Lower lobe of right lung (tissue), 2 donors: ENCODE data around the gene GDF7. TPM values are rescaled to one million over a fixed set of nuclear protein-coding genes. Genes with fewer than 3 reads are reported as not detected.
A peak's percentile ranks its signal among the peaks of the same experiment; 100 is the strongest.

Experiments used
- ATAC-seq, 2 donors: fragments of 200-7000 bp; cut with Tn5 transposase; one replicate each; pipeline ENCODE4 v1.9.1; 2020 to 2022; ENCODE audit warnings: mild to moderate bottlenecking in 2 of 2, moderate library complexity in 2 of 2
- DNase-seq: peaks from one replicate; pipeline ENCODE4 v3.0.0-alpha.2; 2020
- H3K27ac ChIP-seq: fragments of 200-600 bp; one replicate; pipeline ENCODE4 v1.8.0; 2022
- H3K27me3 ChIP-seq: fragments of 200-600 bp; one replicate; pipeline ENCODE4 v1.8.0; 2022; ENCODE audit warnings: low read depth
- H3K36me3 ChIP-seq: fragments of 200-600 bp; one replicate; pipeline ENCODE4 v1.8.0; 2022; ENCODE audit warnings: mild to moderate bottlenecking
- H3K4me1 ChIP-seq: fragments of 200-600 bp; one replicate; pipeline ENCODE4 v1.8.0; 2022
- H3K4me3 ChIP-seq: fragments of 200-600 bp; one replicate; pipeline ENCODE4 v1.8.0; 2022; ENCODE audit warnings: mild to moderate bottlenecking
- H3K9me3 ChIP-seq: fragments of 200-600 bp; one replicate; pipeline ENCODE4 v1.8.0; 2022
- intact Hi-C: fragments of 100-400 bp; cut with DNase I; formaldehyde crosslinking; loops from one replicate; pipeline ENCODE4 v1.11.0; 2022
- total RNA-seq: library from RNA; stranded (reverse); fragmentation: NEBNext Ultra II Directional; extraction: Animal tissue kit (Norgen Biotek cat#: 25700); gene quantifications from one replicate; pipeline ENCODE4 v1.2.1, GENCODE V29; 2021
- TF ChIP-seq, protein P1 (sequence below): fragments of 200-600 bp; IDR thresholded peaks from one replicate; pipeline ENCODE4 v1.8.0; 2022; ENCODE audit warnings: antibody characterized with exemption, mild to moderate bottlenecking
- donor health status: DM: no; HTN: yes; CAD: no; lungs with severe emphysema.

Gene GDF7
- total RNA-seq, 1 donor from 2014 or later = 0.62 TPM

DNA sequence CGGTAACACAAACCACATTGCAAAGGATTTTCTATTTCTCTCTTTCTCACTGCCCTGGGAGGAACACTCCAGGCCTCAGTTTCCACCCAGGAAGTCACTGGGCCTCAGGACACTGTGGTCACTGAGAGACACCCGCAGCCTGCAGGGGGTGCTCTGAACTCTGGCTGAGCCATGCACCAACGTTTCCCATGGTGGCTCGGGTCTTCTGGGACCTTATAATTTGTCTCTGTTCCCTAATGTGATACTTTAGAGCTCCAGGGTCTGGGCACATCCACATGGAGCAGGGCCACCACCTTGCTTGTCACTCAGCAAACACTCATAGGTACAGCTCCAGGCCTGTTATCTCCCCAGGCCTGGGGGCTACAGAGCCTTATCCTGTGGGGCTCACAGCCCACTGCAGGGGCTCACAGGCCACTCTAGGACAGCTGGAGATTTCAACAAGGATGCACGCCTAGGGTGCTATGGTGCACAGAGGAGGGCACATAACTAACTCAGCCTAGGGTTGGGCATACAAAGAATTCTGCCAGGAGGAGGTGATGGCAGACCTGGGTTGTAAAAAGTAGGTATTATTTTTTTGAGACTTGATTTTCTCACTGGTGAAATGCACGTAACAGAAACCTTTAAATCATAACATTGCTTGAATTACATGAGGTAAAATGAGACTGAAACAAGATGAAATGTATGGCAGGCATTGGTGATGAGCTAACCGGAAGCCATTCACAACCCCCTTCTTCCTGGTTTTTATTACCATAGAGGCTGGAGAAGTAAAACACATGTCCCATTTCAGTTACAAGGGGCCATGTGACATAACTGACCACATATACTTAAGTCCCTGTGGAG, 13.0 kb upstream of the GDF7 start:
- DNase-seq (peak; percentile 29), ATAC-seq (no peak)
- H3K27ac ChIP-seq = no peak overlapping the region
- no peaks in the 10 kb centered on the region for H3K27me3 ChIP-seq
- H3K4me1 ChIP-seq = peaks cover 21% of the 10 kb centered on the region
- TF ChIP-seq, protein P1, sequence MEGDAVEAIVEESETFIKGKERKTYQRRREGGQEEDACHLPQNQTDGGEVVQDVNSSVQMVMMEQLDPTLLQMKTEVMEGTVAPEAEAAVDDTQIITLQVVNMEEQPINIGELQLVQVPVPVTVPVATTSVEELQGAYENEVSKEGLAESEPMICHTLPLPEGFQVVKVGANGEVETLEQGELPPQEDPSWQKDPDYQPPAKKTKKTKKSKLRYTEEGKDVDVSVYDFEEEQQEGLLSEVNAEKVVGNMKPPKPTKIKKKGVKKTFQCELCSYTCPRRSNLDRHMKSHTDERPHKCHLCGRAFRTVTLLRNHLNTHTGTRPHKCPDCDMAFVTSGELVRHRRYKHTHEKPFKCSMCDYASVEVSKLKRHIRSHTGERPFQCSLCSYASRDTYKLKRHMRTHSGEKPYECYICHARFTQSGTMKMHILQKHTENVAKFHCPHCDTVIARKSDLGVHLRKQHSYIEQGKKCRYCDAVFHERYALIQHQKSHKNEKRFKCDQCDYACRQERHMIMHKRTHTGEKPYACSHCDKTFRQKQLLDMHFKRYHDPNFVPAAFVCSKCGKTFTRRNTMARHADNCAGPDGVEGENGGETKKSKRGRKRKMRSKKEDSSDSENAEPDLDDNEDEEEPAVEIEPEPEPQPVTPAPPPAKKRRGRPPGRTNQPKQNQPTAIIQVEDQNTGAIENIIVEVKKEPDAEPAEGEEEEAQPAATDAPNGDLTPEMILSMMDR = no peak
- no peaks in the 10 kb centered on the region for H3K36me3 ChIP-seq
- no peak overlapping the region for H3K4me3 ChIP-seq
- no peaks in the 10 kb centered on the region for H3K9me3 ChIP-seq
- intact Hi-C loops = no loop called here

DNA sequence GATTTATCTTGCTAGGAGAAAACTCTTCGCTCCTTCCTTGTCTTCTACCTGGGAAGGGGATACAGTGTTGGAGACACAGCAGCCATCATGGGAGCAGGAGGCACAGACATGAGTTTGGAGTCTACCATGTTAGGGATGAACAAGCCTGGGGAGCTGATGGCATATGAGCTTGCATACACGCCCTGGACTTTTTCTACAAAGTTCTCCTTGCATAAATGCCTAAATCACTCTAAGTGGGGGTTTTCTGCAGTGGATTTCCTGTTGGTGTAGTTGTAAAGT, 12.5 kb upstream of the GDF7 start:
- TF ChIP-seq, protein P1 = no peak
- H3K4me3 ChIP-seq = no peak overlapping the region
- DNase-seq = no peak
- intact Hi-C loops = no loop called here
- no peaks in the 10 kb centered on the region for H3K9me3 ChIP-seq
- H3K4me1 ChIP-seq = peaks cover 15% of the 10 kb centered on the region
- H3K27ac ChIP-seq = no peak overlapping the region
- no peaks in the 10 kb centered on the region for H3K36me3 ChIP-seq
- no peak for ATAC-seq
- H3K27me3 ChIP-seq = no peaks in the 10 kb centered on the region

DNA sequence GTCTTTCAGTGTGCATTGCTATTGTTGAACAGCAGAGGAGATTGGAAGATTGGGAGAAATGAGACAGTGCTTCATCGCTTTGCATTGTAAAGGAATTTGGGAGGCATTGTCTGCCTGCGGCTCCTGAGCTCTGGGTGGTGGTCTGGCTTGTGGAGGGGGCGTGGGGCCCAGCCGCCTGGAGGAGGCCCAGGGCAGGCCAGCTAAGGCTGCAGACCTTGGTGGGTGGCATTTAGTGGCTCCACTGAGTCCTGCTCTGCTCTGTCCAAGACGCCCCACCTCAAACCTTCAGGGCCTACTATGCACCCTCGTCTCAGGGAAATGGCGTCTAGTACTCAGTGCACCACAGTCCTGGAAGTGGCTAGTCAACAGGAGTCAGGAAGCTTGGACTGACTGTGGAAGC, 10.4 kb upstream of the GDF7 start:
- peaks cover 2% of the 10 kb centered on the region for H3K4me1 ChIP-seq
- H3K4me3 ChIP-seq = no peak overlapping the region
- TF ChIP-seq, protein P1 = no peak
- peaks cover 8% of the 10 kb centered on the region for H3K27me3 ChIP-seq
- intact Hi-C loops = no loop called here
- no peak overlapping the region for H3K27ac ChIP-seq
- no peaks in the 10 kb centered on the region for H3K9me3 ChIP-seq
- peak; percentile 14 for DNase-seq
- H3K36me3 ChIP-seq = no peaks in the 10 kb centered on the region
- no peak for ATAC-seq

DNA sequence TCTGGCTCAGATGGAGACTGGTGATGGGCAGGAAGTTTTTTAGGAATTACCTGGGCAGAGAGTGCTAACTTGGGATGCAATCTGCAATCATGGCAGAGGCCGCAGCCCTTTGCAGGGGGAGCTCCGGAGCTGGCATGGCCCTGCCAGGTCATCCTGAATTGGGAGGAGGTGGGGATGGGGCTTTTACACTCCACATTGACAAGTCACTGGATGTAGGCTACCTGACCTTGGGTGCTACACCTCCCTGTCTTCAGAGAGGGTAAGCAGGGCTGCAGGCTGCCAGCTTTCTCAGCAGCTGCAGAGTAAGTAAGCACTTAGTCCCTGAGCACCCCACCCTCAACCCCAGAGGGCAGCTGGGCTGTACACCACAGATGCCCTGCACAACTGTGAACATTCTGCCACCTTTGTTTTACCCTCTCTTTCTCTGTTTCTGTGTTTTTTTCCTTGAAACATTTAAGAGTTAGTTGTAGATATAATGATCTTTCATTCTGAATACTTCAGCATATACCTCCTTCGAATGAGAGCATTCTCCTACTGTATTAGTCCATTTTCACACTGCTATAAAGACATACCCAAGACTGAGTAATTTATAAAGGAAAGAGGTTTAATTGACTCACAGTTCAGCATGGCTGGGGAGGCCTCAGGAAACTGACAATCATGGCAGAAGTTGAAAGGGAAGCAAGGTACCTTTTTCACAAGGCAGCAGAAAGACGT, 9.3 kb upstream of the GDF7 start:
- Histone ChIP-seq H3K9me3 (no peaks in the 10 kb centered on the region), H3K27ac (no peak overlapping the region), H3K27me3 (peaks cover 19% of the 10 kb centered on the region), H3K4me3 (no peak overlapping the region), H3K4me1 (no peaks in the 10 kb centered on the region), H3K36me3 (no peaks in the 10 kb centered on the region)
- TF ChIP-seq, protein P1 = no peak
- intact Hi-C loops = no loop called here
- ATAC-seq (no peak), DNase-seq (peak; percentile 20)

DNA sequence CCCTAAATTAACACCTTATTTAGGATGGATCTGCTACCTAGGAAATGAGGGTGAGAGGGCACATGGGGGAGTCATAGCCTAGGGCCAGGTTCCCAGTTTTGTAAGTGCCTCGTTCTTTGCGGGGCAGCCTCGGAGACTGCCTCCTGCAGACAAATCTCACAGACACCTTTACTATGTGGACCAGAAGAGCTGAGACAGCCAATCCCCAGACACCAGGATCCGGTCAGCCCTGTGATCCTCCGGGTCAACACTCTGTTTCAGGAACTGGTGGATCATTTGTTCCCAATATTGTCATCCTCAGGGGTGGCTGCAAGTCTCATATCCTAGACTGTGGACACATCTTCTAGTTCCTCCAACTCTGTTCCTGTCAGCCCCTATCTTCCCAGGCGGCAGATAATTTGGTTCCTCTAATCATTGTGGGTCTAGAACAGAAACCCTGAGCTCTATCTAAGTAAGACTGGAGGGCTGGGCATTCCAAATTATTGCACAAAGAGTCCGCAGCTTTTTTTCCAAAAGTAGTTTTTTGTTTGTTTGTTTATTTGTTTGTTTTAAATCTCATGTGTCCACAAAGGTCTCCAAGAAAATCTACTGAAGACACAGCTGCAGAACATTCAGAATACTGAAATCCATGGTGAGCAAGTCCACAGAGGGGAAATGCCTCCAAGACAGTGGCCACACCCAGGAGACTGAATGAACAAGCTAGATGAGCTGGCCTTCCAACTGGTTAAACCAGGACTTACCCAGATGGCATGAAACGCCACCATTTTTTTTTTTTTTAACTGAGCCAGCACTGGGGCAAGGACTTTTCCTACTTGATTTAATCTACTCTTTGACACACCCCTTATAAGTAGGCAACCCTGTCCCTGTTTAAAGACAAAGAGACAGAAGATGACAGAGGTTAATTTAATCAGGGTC, 6.2 kb upstream of the GDF7 start:
- Histone ChIP-seq H3K27me3 (peaks cover 50% of the 10 kb centered on the region), H3K9me3 (no peaks in the 10 kb centered on the region), H3K4me1 (peaks cover 7% of the 10 kb centered on the region), H3K4me3 (no peak overlapping the region), H3K27ac (no peak overlapping the region), H3K36me3 (no peaks in the 10 kb centered on the region)
- DNase-seq = peak; percentile 44
- TF ChIP-seq, protein P1 = no peak
- intact Hi-C loops = no loop called here
- ATAC-seq = peak in 1 of 2 donors; percentile 44
